NT2/D1 (cell line): Measurements from ENCODE around the gene LSM14A.

Experiments
- DNase-seq: peaks from one replicate; pipeline ENCODE4 v3.0.0-alpha.2; 2011; ENCODE audit warnings: low read depth, low spot score
- H3K27me3 ChIP-seq: 2 replicates; pipeline ENCODE4 v1.6.0; 2011; ENCODE audit warnings: mild to moderate bottlenecking; ENCODE audit not compliant: insufficient read length, insufficient read depth
- H3K36me3 ChIP-seq: 2 replicates; pipeline ENCODE4 v1.6.1; 2011; ENCODE audit warnings: mild to moderate bottlenecking, low read length, mixed read lengths; ENCODE audit not compliant: insufficient read depth, insufficient read length
- H3K4me1 ChIP-seq: 2 replicates; pipeline ENCODE4 v1.5.1; 2011; ENCODE audit not compliant: insufficient read depth, insufficient read length
- H3K4me3 ChIP-seq: 2 replicates; pipeline ENCODE4 v1.5.1; 2011; ENCODE audit warnings: low read depth; ENCODE audit not compliant: insufficient read length
- H3K9ac ChIP-seq: 2 replicates; pipeline ENCODE4 v1.6.0; 2011; ENCODE audit warnings: low read depth; ENCODE audit not compliant: insufficient read length
- H3K9me3 ChIP-seq: 2 replicates; pipeline ENCODE4 v1.5.1; 2011; ENCODE audit warnings: mild to moderate bottlenecking, low read length; ENCODE audit not compliant: insufficient read depth
- SUZ12 ChIP-seq: IDR thresholded peaks from 2 replicates; pipeline ENCODE4 v1.6.1; 2011; ENCODE audit not compliant: insufficient read length, insufficient read depth; ENCODE audit errors: extremely low read depth
- YY1 ChIP-seq: IDR thresholded peaks from 2 replicates; pipeline ENCODE4 v1.6.1; 2011; ENCODE audit not compliant: insufficient read length, insufficient read depth
- ZNF274 ChIP-seq: IDR thresholded peaks from 2 replicates; pipeline ENCODE4 v1.6.1; 2011; ENCODE audit warnings: mild to moderate bottlenecking, low read depth, low read length

Gene LSM14A

DNA sequence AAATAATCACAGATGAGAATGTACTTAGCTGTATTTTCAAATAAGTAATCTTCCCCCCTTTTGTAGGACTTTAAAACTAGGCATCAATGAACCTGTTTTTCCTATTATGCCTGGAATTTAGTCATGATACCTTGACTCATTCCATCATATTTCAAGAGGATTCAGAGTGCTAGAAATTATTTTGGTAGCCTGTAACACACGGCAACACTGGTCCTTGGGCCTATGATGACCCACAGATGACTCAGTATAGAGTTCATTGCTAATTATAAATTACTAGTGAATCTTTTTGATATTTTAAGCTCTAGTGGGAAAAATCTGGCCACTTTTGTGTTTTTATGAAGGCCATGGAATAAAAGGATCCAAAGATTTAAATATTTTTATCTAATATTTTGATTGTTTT, 56.0 kb downstream of the LSM14A start:
- Histone ChIP-seq H3K4me1 (peaks cover 3% of the 10 kb centered on the region), H3K9me3 (no peaks in the 10 kb centered on the region), H3K36me3 (peaks cover 62% of the 10 kb centered on the region), H3K4me3 (no peak overlapping the region), H3K9ac (no peak overlapping the region), H3K27me3 (no peaks in the 10 kb centered on the region)
- DNase-seq = no peak
- TF ChIP-seq YY1 (no peak), SUZ12 (no peak), ZNF274 (no peak)

- TF ChIP-seq ZNF274 (no peak), YY1 (no peak), SUZ12 (no peak)
- Histone ChIP-seq H3K9ac (no peak overlapping the region), H3K9me3 (no peaks in the 10 kb centered on the region), H3K27me3 (no peaks in the 10 kb centered on the region), H3K4me1 (peaks cover 3% of the 10 kb centered on the region), H3K4me3 (no peak overlapping the region), H3K36me3 (peaks cover 58% of the 10 kb centered on the region)
- no peak for DNase-seq
Observed at GRCh38 chr19:34228762-34229161, 56.5 kb downstream of the LSM14A start.

DNA sequence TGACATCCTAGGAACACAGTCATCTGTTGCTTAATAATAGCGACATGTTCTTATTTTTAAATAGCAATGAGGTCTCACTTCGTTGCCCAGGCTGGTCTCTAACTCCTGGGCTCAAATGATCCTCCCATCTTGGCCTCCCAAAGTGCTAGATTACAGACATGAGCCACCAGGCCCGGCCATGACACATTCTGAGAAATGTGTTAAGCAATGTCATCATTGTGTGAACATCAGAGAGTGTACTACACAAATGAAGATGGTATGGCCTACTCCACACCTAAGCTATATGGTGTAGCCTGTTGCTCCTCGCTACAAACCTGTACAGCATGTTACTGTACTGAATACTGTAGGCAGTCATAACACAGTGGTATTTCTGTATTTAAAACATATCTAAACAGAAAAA, 57.4 kb downstream of the LSM14A start:
- DNase-seq = no peak
- Histone ChIP-seq H3K27me3 (no peaks in the 10 kb centered on the region), H3K9ac (no peak overlapping the region), H3K4me1 (peaks cover under 1% of the 10 kb centered on the region), H3K9me3 (no peaks in the 10 kb centered on the region), H3K36me3 (peaks cover 50% of the 10 kb centered on the region), H3K4me3 (no peak overlapping the region)
- TF ChIP-seq ZNF274 (no peak), YY1 (no peak)

GRCh38 chr19:34230820-34231219, 58.5 kb downstream of the LSM14A start:
- peaks cover 39% of the 10 kb centered on the region for H3K36me3 ChIP-seq
- no peaks in the 10 kb centered on the region for H3K4me1 ChIP-seq
- no peak for DNase-seq
- no peak overlapping the region for H3K9ac ChIP-seq
- no peak overlapping the region for H3K4me3 ChIP-seq
- no peak for TF ChIP-seq YY1
- no peak for TF ChIP-seq SUZ12
- H3K9me3 ChIP-seq = no peaks in the 10 kb centered on the region
- H3K27me3 ChIP-seq = no peaks in the 10 kb centered on the region

DNA sequence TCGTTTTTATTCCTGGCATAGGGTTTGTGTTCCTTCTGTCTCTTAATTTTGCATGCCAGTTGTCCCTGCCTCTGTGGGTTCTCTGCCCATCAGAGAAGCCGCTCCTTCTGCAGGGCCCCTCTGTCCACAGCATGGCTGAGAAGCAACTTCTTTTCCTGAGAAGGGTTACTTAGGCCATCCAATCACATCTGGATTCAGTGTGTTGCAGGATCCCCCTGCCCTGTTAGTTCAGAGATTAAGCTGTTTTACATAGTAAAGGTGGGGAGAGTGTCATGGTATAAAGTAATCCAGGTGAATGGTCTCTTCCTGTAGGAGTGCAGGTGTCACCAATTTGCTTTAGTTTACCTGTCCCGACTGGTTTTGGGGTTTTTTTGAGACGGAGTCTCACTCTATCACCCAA, 59.1 kb downstream of the LSM14A start:
- TF ChIP-seq SUZ12 (no peak), YY1 (no peak), ZNF274 (no peak)
- Histone ChIP-seq H3K9me3 (no peaks in the 10 kb centered on the region), H3K9ac (no peak overlapping the region), H3K27me3 (no peaks in the 10 kb centered on the region), H3K36me3 (peaks cover 33% of the 10 kb centered on the region), H3K4me3 (no peak overlapping the region), H3K4me1 (peaks cover under 1% of the 10 kb centered on the region)
- DNase-seq = no peak

DNA sequence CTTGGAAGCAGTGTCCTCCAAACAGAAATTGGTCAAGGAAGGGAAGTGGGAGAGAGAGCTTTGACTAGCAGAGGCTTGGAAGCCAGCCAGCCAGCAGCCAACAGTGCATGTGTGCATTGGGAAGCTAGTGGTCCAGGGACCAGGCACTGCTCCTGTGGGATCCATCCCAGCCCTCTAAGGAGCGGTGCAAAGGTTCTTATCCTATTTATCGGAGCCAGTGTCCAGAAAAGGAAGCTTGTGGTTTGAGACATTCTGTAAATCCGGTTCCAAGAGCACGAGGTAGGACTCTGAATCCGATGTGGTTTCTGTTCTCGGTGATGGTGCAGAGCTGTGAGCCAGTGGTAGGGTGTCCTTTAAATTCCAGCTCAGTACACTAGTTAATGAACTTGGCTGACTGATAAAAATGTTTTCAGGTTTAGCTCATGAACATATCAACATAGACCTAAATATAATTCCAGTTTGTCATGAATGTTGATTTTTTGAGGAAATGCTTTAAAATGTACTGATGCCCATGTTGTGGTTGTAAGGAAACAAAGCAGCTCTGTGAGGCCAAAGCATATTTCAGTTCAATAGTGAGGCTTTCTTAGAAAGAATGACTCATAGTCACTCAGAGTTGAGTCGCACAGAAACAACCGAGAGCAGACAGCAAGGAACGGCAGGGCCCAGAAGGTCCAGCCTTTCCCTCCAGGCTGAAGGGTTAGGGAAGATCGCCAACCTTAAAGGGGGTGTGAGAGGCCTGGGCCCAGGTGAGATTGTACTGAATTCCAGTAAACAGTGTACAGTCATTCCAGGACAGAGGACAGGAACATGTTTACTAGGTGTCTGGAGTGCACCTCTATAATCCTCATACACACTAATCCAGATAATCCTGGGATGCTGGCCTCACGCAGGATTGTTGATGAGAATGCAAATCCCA, 60.5 kb downstream of the LSM14A start:
- no peaks in the 10 kb centered on the region for H3K27me3 ChIP-seq
- H3K4me1 ChIP-seq = peaks cover 3% of the 10 kb centered on the region
- peaks cover 27% of the 10 kb centered on the region for H3K36me3 ChIP-seq
- TF ChIP-seq SUZ12 (no peak), YY1 (no peak), ZNF274 (no peak)
- H3K9me3 ChIP-seq = no peaks in the 10 kb centered on the region
- no peak overlapping the region for H3K4me3 ChIP-seq
- no peak for DNase-seq
- no peak overlapping the region for H3K9ac ChIP-seq

DNA sequence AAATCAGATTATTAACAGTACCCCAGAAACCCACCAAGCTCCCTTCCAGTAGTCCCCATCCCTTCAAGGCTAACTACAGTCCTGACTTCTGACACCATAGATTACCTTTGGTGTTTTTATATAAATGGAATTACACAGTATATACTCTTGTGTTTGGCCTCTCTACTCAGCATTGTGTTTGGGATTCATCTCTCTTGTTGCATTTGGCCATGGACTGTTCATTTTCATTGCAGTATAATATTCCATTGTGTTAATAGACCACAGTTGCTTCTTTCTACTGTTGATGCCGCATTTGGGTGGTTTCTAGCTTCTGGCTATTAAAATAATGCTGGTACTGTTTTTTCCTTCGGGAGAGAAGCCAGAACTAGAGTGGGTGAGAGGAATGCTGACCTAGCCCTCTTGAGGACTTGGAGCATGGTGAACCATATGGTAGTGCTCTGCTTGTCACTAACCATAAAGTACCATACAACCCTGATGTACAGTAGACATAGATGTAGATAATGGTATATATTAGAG, 63.2 kb downstream of the LSM14A start:
- TF ChIP-seq ZNF274 (no peak), SUZ12 (no peak), YY1 (no peak)
- Histone ChIP-seq H3K36me3 (peaks cover 5% of the 10 kb centered on the region), H3K9me3 (no peaks in the 10 kb centered on the region), H3K9ac (no peak overlapping the region), H3K4me1 (peaks cover 3% of the 10 kb centered on the region), H3K4me3 (no peak overlapping the region), H3K27me3 (no peaks in the 10 kb centered on the region)
- no peak for DNase-seq
